HepG2 (cell line): ENCODE data around the gene ASIC3. TPM values are rescaled to one million over a fixed set of nuclear protein-coding genes. Genes with fewer than 3 reads are reported as not detected.
A peak's percentile ranks its signal among the peaks of the same experiment; 100 is the strongest.

ENCODE experiments used
- BCL3 ChIP-seq: sonication (generic); formaldehyde crosslinking; IDR thresholded peaks from 2 replicates; pipeline ENCODE4 v1.5.1; 2020; ENCODE audit warnings: mild to moderate bottlenecking, missing genetic modification reagents, moderate library complexity
- CHD2 ChIP-seq: IDR thresholded peaks from 2 replicates; pipeline ENCODE4 v1.6.1; 2011; ENCODE audit warnings: low read depth, low read length, improper control_type of control experiment
- SRF ChIP-seq: IDR thresholded peaks from 2 replicates; pipeline ENCODE4 v1.6.1; 2011; ENCODE audit warnings: mild to moderate bottlenecking, low read depth, low read length, moderate library complexity
- WIZ ChIP-seq: sonication (generic); formaldehyde crosslinking; IDR thresholded peaks from 2 replicates; pipeline ENCODE4 v1.5.1; 2020; ENCODE audit warnings: mild to moderate bottlenecking, missing genetic modification reagents
- ZBTB21 ChIP-seq: sonication (generic); formaldehyde crosslinking; IDR thresholded peaks from 2 replicates; pipeline ENCODE4 v1.4.0; 2020; ENCODE audit warnings: missing genetic modification reagents
- ZNF564 ChIP-seq: sonication (generic); formaldehyde crosslinking; IDR thresholded peaks from 2 replicates; pipeline ENCODE4 v1.8.1; 2023; ENCODE audit warnings: mild to moderate bottlenecking, missing genetic modification reagents
- ZNF737 ChIP-seq: sonication (generic); formaldehyde crosslinking; IDR thresholded peaks from 2 replicates; pipeline ENCODE4 v1.5.0; 2020; ENCODE audit warnings: missing genetic modification reagents, mild to moderate bottlenecking, borderline replicate concordance
- ZNF747 ChIP-seq: sonication (generic); formaldehyde crosslinking; IDR thresholded peaks from 2 replicates; pipeline ENCODE4 v1.8.1; 2023; ENCODE audit warnings: missing genetic modification reagents, mild to moderate bottlenecking, borderline replicate concordance
- ZNF891 ChIP-seq: sonication (generic); formaldehyde crosslinking; IDR thresholded peaks from 2 replicates; pipeline ENCODE4 v1.5.0; 2020; ENCODE audit warnings: mild to moderate bottlenecking, missing genetic modification reagents
- ZSCAN21 ChIP-seq: sonication (generic); formaldehyde crosslinking; IDR thresholded peaks from 2 replicates; pipeline ENCODE4 v1.8.0; 2022; ENCODE audit warnings: mild to moderate bottlenecking, missing genetic modification reagents, moderate library complexity, borderline replicate concordance
- polyA plus RNA-seq, 8 experiments: library from polyadenylated mRNA; depleted of rRNA in 3 of 8; stranded (reverse) in 7 of 8; unstranded in 1 of 8; fragments of >200 nt; fragmentation: Illumina TruSeq in 4 of 8; extraction: Trizol in 4 of 8; gene quantifications; 2 replicates each; pipeline versions ENCODE4 v1.2.1 to v1.2.3, GENCODE V29; 2011 to 2016; ENCODE audit warnings: low read depth in 4 of 8, missing spikeins in 1 of 8, mixed read lengths in 1 of 8; ENCODE audit not compliant: insufficient read depth in 1 of 8
- total RNA-seq, 5 experiments: library from RNA; depleted of rRNA; stranded (reverse); fragments of >200 nt; fragmentation: Illumina TruSeq; extraction: Trizol; gene quantifications; 2 replicates each; pipeline ENCODE4 v1.2.3, GENCODE V29; 2016; ENCODE audit warnings: low read depth in 1 of 5
- TF ChIP-seq, protein P1 (sequence below): sonication (generic); formaldehyde crosslinking; IDR thresholded peaks from 2 replicates; pipeline ENCODE4 v1.5.0; 2020; ENCODE audit warnings: mild to moderate bottlenecking, missing genetic modification reagents, borderline replicate concordance

The ASIC3 gene
- total and polyA plus RNA-seq, 2 of the 13 experiments (the other 11 are each of a cell fraction or from before 2014, with no cell fraction given), result 0.51 TPM; not detected in 1

DNA sequence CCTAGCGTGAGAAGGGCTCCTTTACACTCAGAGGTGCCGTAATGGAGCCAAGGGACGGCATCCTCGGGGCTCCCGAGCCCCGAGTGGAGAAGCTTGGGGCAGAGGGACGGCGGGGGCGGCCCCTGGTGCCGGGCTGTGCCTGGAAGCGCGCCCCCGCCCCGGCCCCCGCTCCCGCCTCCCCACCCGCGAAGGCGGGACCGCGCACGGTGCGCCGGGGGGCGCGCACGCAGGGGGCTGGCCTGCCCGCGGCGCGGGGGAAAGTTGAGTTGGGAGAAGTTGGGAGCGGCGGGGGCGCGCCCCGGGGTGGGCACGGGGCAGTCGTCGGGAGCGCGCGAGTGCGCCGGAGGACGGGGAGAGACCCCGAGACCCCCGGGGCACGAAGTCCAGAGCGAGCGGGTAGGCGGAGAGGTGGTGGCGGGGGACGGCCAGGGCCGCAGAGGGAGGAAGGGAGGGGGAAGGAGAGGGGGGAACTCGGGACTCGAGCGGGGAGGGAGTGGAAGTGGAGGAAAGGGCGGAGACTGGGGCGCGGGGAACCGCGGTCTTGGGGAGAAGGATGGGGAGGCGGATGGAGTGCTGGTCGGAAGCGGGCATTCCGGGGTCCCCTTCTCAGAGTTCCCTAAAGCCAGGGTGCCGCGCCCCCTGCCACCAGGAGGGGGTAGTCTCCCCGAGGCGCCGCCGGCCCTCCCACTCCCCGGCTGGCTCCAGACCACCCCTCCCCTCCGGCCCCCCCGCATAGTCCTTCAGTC, 11.2 kb downstream of the ASIC3 start, which contains the start of gene SLC4A2 (continued):
- TF ChIP-seq ZNF737, result no peak
- no peak for TF ChIP-seq CHD2
- TF ChIP-seq ZNF891 (CRISPR knock-in tag), result no peak
- no peak for TF ChIP-seq ZNF564
- peak; percentile 37; the same call in 1 of the 2 replicates for TF ChIP-seq ZNF747 (CRISPR knock-in tag)
- TF ChIP-seq ZSCAN21 (CRISPR knock-in tag), result 0 out of 2 replicates have a peak, but pooled peaks have one; percentile 6
- no peak for TF ChIP-seq SRF
- no peak for TF ChIP-seq BCL3 (CRISPR knock-in tag)
- no peak for TF ChIP-seq ZBTB21
- TF ChIP-seq WIZ (CRISPR knock-in tag), result no peak
- TF ChIP-seq, protein P1, sequence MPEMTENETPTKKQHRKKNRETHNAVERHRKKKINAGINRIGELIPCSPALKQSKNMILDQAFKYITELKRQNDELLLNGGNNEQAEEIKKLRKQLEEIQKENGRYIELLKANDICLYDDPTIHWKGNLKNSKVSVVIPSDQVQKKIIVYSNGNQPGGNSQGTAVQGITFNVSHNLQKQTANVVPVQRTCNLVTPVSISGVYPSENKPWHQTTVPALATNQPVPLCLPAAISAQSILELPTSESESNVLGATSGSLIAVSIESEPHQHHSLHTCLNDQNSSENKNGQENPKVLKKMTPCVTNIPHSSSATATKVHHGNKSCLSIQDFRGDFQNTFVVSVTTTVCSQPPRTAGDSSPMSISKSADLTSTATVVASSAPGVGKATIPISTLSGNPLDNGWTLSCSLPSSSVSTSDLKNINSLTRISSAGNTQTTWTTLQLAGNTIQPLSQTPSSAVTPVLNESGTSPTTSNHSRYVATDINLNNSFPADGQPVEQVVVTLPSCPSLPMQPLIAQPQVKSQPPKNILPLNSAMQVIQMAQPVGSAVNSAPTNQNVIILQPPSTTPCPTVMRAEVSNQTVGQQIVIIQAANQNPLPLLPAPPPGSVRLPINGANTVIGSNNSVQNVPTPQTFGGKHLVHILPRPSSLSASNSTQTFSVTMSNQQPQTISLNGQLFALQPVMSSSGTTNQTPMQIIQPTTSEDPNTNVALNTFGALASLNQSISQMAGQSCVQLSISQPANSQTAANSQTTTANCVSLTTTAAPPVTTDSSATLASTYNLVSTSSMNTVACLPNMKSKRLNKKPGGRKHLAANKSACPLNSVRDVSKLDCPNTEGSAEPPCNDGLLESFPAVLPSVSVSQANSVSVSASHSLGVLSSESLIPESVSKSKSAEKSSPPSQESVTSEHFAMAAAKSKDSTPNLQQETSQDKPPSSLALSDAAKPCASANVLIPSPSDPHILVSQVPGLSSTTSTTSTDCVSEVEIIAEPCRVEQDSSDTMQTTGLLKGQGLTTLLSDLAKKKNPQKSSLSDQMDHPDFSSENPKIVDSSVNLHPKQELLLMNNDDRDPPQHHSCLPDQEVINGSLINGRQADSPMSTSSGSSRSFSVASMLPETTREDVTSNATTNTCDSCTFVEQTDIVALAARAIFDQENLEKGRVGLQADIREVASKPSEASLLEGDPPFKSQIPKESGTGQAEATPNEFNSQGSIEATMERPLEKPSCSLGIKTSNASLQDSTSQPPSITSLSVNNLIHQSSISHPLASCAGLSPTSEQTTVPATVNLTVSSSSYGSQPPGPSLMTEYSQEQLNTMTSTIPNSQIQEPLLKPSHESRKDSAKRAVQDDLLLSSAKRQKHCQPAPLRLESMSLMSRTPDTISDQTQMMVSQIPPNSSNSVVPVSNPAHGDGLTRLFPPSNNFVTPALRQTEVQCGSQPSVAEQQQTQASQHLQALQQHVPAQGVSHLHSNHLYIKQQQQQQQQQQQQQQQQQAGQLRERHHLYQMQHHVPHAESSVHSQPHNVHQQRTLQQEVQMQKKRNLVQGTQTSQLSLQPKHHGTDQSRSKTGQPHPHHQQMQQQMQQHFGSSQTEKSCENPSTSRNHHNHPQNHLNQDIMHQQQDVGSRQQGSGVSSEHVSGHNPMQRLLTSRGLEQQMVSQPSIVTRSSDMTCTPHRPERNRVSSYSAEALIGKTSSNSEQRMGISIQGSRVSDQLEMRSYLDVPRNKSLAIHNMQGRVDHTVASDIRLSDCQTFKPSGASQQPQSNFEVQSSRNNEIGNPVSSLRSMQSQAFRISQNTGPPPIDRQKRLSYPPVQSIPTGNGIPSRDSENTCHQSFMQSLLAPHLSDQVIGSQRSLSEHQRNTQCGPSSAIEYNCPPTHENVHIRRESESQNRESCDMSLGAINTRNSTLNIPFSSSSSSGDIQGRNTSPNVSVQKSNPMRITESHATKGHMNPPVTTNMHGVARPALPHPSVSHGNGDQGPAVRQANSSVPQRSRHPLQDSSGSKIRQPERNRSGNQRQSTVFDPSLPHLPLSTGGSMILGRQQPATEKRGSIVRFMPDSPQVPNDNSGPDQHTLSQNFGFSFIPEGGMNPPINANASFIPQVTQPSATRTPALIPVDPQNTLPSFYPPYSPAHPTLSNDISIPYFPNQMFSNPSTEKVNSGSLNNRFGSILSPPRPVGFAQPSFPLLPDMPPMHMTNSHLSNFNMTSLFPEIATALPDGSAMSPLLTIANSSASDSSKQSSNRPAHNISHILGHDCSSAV (CRISPR knock-in tag), result no peak
